ENCODE data around the gene TMTC2.

The TMTC2 gene

GRCh38 chr12:82855872-82856271, 169.2 kb downstream of the TMTC2 start:
- no peak for DNase-seq

DNA sequence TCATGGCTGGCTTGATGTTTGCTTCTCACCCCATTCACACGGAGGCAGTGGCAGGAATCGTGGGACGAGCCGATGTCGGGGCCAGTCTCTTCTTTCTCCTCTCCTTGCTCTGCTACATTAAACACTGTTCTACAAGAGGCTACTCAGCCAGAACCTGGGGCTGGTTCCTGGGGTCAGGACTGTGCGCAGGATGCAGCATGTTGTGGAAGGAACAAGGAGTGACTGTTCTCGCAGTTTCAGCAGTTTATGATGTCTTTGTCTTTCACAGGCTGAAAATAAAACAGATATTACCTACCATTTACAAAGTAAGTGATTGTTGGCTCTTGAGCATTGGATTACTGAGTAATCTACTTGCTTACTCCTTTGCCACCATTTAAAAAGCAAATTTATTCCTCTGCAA, 170.6 kb downstream of the TMTC2 start:
- DNase-seq, result no peak

- no peak for DNase-seq
These were observed 171.3 kb downstream of the TMTC2 start for GRCh38 chr12:82857911-82858533.

- DNase-seq, result no peak
These were observed 171.8 kb downstream of the TMTC2 start for GRCh38 chr12:82858534-82858917.

DNA sequence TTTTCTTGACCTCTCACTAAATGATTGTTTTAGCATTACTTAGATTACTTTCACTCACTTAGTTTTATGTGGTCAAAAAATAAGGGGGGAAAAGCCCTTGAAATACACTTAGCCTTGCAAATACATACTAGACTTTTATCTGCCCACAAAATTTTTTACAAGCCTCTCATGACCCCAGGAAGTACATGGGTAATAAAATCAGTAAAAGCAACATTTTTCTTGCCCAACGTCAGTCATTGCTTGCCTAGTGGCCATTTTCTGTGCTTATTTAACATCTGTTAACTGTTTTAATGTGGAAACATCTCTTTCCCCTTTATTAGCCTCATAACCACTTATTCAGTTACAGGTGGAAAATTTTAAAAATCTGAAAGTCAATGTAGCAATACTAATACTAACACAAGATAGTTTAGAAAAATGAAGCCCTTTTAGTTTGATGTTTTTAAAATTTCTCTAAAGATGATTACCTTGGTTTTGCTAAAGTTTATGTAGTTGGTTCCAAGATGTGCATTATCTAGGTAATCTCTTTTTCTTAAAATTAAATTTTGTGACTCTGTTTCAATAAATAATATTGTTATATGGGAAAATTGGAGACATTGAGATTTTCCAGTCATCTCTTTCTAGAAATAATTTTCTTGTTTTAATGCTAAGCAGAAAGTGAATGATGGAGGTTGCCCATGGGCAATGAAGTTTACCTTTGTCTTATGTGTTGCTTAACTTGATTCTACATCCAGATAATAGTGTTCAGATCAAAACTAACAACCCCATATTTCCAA, 175.5 kb downstream of the TMTC2 start:
- no peak for DNase-seq

DNA sequence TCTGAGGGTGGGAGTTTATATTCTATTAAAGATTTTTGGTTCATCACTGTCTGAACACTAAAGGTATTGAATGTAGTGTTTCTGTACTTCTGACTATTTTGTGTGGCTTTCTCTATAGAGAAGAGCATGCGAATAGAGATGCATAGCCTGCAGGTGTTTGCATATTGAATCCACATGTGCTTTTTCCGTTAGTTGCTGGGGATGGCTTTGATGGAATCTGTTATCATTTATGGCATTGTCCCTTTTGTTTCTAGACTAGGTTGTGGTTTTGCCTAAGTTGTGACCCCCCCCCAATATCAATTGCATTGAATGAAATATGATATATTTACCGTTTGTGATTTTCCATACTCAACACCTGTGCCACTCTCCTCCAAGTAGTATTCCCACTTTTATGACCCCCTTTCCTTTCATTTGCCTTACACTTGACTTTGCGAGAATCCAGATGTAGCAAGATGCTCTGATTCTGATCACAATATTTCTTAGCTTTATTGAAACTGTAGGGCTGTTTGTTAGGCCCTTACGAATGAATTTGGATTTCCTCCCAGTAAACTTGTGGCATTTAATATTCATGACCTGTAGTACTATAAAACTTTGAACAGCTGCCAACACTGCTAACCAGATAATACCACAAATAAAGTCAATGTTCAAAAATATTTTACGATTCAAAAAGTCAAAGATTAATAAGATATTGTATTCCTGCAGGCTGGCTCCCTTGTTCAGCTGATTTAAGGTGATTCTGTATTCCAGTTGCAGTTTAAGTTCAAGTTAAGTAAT, 176.4 kb downstream of the TMTC2 start:
- no peak for DNase-seq

DNA sequence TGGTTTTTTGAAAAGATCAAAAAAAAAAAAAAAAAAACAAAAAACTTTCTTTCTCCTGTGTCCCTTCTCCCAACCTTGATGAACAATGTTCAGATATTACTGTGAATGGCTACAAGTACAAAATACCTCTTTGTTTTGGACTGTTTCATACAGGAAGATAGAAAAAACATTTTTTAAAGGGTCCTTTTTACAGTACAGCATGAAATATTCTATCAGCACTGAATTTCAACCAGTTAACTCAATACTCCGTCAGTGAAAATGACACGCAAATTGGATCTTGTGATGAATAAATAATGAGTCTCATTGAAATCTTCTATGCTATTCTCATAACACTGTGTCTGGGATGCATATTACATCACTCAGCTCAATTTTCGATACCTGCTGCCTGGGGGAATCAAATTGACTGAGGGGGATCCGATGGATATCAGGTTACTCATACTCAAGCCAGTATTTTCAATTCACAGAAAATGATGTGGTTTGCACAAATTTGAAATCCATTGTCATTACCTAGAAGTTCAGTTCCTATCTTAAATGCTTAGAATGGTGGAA, 179.6 kb downstream of the TMTC2 start:
- DNase-seq, result no peak

DNA sequence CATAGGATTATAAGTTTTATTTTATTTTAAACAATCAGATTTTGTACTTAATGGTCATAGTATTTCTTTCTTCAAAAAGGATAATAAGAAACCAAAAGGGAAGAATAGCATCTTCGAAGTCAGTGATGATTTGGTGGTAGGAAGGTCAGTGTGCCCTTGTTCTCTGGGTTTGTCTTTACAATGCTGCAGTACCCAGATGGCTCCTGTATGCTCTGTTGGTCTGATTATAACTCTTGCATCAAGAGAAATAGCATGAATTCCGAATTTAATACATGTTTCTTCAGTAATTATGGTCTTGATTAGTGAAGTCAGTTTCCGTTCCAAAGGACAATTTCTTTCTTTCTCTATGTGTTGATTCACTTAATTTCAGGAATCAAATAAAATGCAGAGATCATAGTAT, 180.2 kb downstream of the TMTC2 start:
- DNase-seq, result no peak

- no peak for DNase-seq
These were observed 181.2 kb downstream of the TMTC2 start for GRCh38 chr12:82867762-82868500.

DNA sequence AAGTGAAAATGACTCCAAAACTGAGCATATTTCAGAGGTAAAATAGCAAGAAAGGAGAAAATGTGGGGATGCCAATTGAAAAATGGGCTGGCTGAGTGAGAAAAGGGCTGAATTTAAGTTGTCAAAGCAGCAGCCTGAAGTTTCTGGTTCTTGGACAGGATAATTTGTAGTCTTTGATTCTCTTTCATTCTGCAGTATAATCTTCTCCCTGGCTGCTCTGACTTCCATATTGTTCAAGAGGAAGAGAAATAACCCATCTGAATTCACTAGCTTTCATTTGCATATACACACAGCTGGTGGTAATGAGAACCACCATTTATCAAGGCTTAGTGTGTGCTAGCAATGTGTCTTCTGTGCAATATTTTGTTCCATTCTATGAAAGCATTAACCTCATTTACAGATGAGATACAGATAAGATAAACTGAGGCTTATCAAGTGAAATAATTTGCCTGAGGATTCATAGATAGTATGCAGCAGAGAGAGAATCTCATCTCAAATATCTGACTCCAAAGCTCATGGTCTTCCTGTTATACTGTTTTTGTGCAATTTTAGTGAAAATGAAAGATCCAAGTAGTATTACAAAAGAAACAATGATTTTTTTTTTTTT, 184.2 kb downstream of the TMTC2 start:
- no peak for DNase-seq

DNA sequence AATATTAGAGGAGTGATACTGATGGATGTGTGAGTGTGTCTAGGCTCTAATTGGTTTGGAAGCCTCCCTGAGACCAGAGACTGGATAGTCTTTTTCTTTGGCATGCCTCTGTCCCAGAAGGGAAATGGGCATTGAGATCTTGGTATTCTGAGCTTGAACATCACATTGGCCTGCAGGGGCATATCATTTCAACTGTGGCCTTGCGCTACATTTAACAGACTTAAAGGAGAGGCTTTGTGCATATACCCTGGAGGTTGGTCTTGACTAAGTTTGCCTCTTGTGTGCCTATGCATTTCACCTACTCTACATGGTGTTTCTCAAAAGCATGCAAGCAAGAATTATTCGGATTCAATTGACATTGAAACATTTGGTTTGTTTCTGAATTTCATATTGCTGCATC, 185.4 kb downstream of the TMTC2 start:
- no peak for DNase-seq

GRCh38 chr12:82873309-82873708, 186.6 kb downstream of the TMTC2 start:
- DNase-seq, result no peak

- no peak for DNase-seq
These were observed 187.2 kb downstream of the TMTC2 start for GRCh38 chr12:82873951-82874350.

DNA sequence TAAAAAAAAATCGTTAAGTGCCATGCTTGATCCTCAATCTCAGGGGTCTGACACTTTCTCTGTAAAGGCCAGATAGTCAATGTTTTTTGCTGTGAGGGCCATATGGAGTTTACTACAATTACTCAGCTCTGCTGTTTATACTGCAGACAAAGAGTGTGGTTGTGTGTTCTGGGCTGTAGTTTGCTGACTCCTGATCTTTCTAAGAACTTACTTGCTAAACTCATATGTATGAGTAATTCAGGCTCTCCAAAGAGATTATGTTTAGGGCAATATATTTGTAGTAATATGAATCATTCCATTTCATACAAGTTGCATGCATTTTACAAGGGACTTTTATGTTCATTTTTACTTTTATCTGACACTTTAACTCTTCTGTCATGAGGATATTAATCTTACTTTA, 188.2 kb downstream of the TMTC2 start:
- no peak for DNase-seq

DNA sequence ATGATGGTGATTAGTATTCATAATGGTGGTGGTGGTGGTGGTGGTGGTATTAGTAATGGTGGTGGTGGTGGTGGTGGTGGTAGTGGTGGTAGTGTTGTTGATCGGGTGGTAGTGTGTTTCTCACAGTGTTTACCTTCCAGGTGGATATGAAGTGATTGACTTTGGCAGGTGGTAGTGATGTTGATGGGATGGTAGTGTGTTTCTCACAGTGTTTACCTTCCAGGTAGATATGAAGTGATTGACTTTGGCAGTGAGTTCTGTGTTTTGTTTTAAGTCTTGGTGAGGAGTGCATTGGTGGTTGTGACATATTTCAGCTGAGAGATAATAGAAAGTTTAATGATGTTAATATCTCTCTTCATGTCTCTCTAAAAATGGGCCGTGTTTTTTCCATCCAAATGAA, 189.4 kb downstream of the TMTC2 start:
- DNase-seq, result no peak

- no peak for DNase-seq
These were observed 191.3 kb downstream of the TMTC2 start for GRCh38 chr12:82877963-82878362.

GRCh38 chr12:82880442-82880901, 193.8 kb downstream of the TMTC2 start:
- DNase-seq, result no peak

DNA sequence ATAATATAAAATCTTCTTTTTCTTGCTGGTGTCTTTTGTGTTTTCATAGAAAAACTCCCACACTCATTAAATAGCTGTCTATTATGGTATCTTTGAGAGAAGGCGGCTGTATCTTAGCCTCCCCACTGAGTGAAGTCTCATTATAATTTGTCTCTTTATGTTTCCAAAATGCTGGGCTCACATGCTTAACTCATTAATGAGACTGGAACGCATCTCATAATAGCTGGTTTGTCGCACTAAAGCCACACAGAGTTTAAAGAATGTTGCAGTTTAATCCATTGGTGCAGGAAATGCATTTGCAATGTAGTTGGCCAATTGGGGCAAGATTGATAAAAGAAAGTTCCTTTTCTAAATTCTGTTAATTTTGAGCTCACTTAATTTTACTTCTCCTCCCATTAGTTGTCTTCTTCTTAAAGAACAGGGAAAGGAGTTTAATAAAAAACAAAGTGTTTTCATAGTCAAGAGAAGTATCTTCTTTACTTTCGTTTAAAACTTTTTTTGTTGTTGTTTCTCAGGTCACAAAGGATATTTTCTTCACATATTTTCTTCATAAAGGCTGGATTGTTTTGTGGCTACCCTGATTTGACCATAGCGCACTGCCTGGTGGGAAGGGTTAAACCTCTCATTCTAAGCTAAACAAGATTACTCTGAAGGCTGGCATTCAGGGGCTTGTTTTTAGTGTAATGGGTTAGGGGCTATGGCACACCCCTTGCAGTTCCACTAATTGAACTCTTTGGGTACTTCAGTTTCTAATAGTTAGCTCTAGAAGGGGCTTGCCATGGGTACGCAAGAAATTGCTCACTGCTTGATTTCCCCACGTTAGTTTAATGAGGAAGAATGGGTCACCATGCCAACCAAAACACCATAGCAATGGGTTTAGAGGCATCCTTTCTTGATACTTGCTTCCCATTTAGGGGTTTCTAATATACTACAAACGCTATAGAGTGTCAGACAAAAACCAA, 197.0 kb downstream of the TMTC2 start:
- DNase-seq, result no peak

DNA sequence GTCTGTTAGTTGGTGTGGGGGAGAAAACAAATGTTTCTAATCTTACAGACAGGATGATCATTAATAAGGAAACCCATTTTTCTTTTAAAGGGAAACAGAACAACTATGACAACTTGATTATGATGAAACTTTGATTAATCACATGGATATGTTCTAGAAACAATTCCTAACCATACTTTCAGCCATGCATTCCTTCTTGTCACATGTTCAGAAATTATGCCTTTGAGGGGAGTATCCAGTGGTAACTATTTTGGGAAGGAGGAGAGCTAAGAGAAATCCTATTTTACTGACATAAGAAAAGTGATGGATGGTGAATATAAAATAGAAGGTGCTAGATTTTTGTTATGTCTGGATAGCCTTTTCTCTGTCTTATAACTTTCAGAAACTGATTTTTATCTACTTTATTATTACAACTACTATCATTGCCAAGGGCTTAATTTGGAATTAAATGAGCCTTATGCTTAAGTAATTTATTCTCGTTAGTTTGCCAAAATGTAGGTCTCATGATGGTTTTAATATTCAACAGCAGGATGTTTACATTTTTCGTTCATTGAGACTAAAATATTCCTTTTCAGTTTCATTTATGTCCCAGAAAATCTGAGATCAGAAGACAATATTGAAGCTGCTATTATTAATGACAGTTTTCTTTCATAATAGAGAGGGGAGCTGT, 200.1 kb downstream of the TMTC2 start:
- no peak for DNase-seq

GRCh38 chr12:82893896-82894295, 207.2 kb downstream of the TMTC2 start:
- DNase-seq, result no peak

DNA sequence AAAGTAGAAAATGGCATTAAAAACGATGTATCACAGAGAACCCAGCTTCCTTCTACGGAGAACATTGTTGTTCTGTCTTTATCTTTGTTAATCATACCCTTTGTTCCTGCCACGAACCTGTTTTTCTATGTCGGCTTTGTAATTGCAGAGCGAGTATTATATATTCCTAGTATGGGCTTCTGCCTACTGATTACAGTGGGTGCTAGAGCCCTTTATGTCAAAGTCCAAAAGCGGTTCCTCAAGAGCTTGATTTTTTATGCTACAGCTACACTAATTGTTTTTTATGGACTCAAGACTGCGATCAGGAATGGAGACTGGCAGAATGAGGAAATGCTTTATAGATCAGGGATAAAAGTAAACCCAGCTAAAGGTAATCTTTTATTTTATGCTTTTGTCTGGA, 209.6 kb downstream of the TMTC2 start:
- DNase-seq, result no peak

All from CD4-positive, alpha-beta T cell treated with Interleukin-17A for 1 hour (primary cell).